Measurements from ENCODE around the gene KLHL17. TPM values are rescaled to one million over a fixed set of nuclear protein-coding genes. Genes with fewer than 3 reads are reported as not detected.
A peak's percentile ranks its signal among the peaks of the same experiment; 100 is the strongest.

Gene KLHL17
- total and polyA plus RNA-seq, 9 of the 15 experiments (the other 6 are each of a cell fraction or from before 2014, with no cell fraction given): 0.14 to 84.8 (median 13.0) TPM

DNA sequence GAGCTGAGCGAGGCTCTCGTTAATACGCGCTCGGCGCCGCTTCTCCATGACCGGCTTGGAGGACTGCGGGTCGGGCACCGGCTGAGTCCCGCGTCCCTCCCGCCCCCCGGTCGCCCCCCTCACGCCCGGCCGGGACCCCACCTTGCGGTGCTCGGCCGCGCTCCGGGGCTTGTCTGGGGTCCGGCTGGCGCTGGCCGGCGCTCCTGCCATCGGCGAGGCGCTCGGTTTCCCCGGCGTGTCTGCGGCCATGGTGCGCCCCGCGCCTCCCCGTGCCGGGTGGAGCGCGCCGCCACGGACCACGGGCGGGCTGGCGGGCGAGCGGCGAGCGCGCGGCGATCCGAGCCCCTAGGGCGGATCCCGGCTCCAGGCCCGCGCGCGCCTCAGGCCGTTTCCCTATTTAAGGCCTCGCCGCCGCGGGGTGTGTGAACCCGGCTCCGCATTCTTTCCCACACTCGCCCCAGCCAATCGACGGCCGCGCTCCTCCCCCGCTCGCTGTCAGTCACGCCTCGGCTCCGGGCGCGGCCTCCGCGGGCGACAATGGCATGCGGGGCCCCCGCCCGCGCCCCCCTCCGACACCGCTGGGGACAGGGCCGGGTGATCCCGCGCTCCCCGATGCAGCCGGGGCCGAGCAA lies 39.5 kb downstream of the KLHL17 start, which contains the start of gene HES4 (continued):
- TF ChIP-seq NONO (IDR thresholded peaks at IDR 0.05; ENCODE audit: low read depth in 2 of 2, low read length in 1 of 2) (peak in 1 of 2 experiments; percentile 80; a peak in 2 of 4 replicates), MEF2A (IDR thresholded peaks at IDR 0.05; ENCODE audit: control insufficient read depth, low read depth, low read length) (no peak), ZNF79 (CRISPR knock-in tag; IDR thresholded peaks at IDR 0.05; ENCODE audit: low read depth) (no peak), MAFF (IDR thresholded peaks at IDR 0.05; ENCODE audit: low read length) (no peak), L3MBTL2 (IDR thresholded peaks at IDR 0.05) (peak; percentile 89), DACH1 (IDR thresholded peaks at IDR 0.05; ENCODE audit: partially characterized antibody) (no peak), ZNF75A (CRISPR knock-in tag; IDR thresholded peaks at IDR 0.05) (peak; percentile 66; the same call in 1 of the 2 replicates), CEBPB (tag; IDR thresholded peaks at IDR 0.05) (no peak), MCM7 (IDR thresholded peaks at IDR 0.05) (no peak), ESRRB (CRISPR knock-in tag; IDR thresholded peaks at IDR 0.05; ENCODE audit: borderline replicate concordance) (no peak), ZNF766 (CRISPR knock-in tag; conservative IDR thresholded peaks at IDR 0.05) (no peak), ZNF224 (CRISPR knock-in tag; IDR thresholded peaks at IDR 0.05) (no peak), GABPB2 (CRISPR knock-in tag; conservative IDR thresholded peaks at IDR 0.05) (no peak), ZNF274 (IDR thresholded peaks at IDR 0.05; ENCODE audit: borderline replicate concordance, low read depth, low read length) (no peak), ZNF668 (CRISPR knock-in tag; IDR thresholded peaks at IDR 0.05) (no peak), CTBP1 (IDR thresholded peaks at IDR 0.05; ENCODE audit: borderline replicate concordance) (peak; percentile 88), SMAD1 (IDR thresholded peaks at IDR 0.05; ENCODE audit: low read depth, low read length, partially characterized antibody) (no peak), HNRNPLL (IDR thresholded peaks at IDR 0.05; ENCODE audit: low read depth, low read length, poor library complexity, severe bottlenecking) (no peak), LCOR (CRISPR knock-in tag; IDR thresholded peaks at IDR 0.05) (no peak), SIN3A (IDR thresholded peaks at IDR 0.05; ENCODE audit: borderline replicate concordance in 2 of 2, control insufficient read depth in 1 of 2, low read depth in 2 of 2, low read length in 2 of 2) (peak in 1 of 2 experiments; percentile 8; a peak in 1 of 4 replicates), XRCC4 (IDR thresholded peaks at IDR 0.05; ENCODE audit: extremely low read depth, insufficient read depth, insufficient read length) (no peak)
- TF ChIP-seq, protein P1, sequence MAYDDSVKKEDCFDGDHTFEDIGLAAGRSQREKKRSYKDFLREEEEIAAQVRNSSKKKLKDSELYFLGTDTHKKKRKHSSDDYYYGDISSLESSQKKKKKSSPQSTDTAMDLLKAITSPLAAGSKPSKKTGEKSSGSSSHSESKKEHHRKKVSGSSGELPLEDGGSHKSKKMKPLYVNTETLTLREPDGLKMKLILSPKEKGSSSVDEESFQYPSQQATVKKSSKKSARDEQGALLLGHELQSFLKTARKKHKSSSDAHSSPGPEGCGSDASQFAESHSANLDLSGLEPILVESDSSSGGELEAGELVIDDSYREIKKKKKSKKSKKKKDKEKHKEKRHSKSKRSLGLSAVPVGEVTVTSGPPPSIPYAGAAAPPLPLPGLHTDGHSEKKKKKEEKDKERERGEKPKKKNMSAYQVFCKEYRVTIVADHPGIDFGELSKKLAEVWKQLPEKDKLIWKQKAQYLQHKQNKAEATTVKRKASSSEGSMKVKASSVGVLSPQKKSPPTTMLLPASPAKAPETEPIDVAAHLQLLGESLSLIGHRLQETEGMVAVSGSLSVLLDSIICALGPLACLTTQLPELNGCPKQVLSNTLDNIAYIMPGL (CRISPR knock-in tag; IDR thresholded peaks at IDR 0.05): no peak
- TF ChIP-seq, protein P2, sequence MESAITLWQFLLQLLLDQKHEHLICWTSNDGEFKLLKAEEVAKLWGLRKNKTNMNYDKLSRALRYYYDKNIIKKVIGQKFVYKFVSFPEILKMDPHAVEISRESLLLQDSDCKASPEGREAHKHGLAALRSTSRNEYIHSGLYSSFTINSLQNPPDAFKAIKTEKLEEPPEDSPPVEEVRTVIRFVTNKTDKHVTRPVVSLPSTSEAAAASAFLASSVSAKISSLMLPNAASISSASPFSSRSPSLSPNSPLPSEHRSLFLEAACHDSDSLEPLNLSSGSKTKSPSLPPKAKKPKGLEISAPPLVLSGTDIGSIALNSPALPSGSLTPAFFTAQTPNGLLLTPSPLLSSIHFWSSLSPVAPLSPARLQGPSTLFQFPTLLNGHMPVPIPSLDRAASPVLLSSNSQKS (CRISPR knock-in tag; IDR thresholded peaks at IDR 0.05): no peak
- TF ChIP-seq, protein P3, sequence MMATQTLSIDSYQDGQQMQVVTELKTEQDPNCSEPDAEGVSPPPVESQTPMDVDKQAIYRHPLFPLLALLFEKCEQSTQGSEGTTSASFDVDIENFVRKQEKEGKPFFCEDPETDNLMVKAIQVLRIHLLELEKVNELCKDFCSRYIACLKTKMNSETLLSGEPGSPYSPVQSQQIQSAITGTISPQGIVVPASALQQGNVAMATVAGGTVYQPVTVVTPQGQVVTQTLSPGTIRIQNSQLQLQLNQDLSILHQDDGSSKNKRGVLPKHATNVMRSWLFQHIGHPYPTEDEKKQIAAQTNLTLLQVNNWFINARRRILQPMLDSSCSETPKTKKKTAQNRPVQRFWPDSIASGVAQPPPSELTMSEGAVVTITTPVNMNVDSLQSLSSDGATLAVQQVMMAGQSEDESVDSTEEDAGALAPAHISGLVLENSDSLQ (IDR thresholded peaks at IDR 0.05): peak; percentile 97
- TF ChIP-seq, protein P4, sequence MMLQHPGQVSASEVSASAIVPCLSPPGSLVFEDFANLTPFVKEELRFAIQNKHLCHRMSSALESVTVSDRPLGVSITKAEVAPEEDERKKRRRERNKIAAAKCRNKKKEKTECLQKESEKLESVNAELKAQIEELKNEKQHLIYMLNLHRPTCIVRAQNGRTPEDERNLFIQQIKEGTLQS (IDR thresholded peaks at IDR 0.05): no peak
- TF ChIP-seq, protein P4 (CRISPR knock-in tag; conservative IDR thresholded peaks at IDR 0.05): no peak; the same call in 1 of the 2 replicates
